ENCODE results near the gene CYP27C1. TPM values are rescaled to one million over a fixed set of nuclear protein-coding genes. Genes with fewer than 3 reads are reported as not detected.
"Not testable (repeated sequence)": the region's sequence is repeated elsewhere in the genome, so short reads cannot be mapped to it uniquely, and the experiment has no call there.

Gene CYP27C1
- polyA plus RNA-seq, 1 donor (not counting 4 experiments of a cell fraction or from before 2014, with no cell fraction given) = 6.1 TPM

DNA sequence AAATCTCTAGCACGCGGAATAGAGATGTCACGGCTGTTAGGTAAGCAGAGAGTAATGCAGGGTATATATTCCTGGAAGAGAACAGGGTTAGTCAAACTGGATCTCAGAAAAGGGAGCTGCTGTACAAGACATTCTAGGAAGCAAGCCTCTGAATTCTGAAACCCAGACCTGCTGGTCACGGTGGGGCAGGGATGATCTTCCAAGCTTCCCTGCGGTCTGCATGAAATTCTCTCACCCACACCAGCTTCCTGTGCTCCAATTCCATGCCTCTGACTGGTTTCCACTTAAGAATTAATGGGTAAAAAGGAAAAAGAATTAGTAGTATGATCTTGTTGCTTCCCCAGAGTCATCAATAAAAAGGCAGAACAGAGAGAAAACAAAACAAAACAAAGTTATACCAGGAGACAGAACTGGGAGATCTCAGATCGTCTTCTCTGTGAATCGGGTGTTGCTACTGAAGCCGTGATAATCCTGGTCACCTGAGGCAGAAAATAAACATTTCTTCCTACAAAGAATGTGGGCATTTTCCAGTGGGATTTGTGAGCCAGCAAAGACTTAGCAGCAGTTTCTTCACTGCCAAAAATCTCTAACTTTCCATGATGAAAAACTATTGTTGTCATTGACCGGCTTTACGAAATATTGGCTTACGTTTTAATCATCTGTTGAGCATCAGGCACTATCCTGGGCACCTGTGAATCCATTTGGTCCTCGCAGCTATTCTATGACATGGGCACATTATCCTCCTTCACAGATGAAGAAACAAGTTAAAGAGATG, 5.3 kb upstream of the CYP27C1 start:
- DNase-seq (ENCODE audit: low read depth, low spot score) (no peak), FAIRE-seq (no peak)
- dilution Hi-C loops (cut with MboI; ENCODE audit: extremely low pct_ligation_motif_present, low sequenced_read_pairs) = no loop called here
- Histone ChIP-seq H3K9ac (ENCODE audit: control insufficient read depth, extremely low read depth, insufficient read depth, low read length) (no peak overlapping the region), H3K9me1 (ENCODE audit: control insufficient read depth, extremely low read depth, insufficient read depth, low read length) (no peaks in the 10 kb centered on the region), H3K9me3 (ENCODE audit: control insufficient read depth, low read depth, low read length) (no peaks in the 10 kb centered on the region), H3K4me1 (ENCODE audit: control insufficient read depth, extremely low read depth, insufficient read depth, low read length) (peaks cover 21% of the 10 kb centered on the region), H3K4me3 (ENCODE audit: control insufficient read depth in 2 of 3, extremely low read depth in 1 of 3, insufficient read depth in 2 of 3, low read depth in 1 of 3, low read length in 3 of 3) (no peak overlapping the region), H3K27ac (ENCODE audit: control insufficient read depth, insufficient read depth, low read length) (no peak overlapping the region), H3K27me3 (ENCODE audit: control insufficient read depth, extremely low read depth, insufficient read depth, low read length) (no peaks in the 10 kb centered on the region), H2AFZ (ENCODE audit: control insufficient read depth, low read length) (no peak overlapping the region), H3K4me2 (ENCODE audit: control insufficient read depth, extremely low read depth, insufficient read depth, low read depth, low read length) (peak overlapping the region; percentile 83), H4K20me1 (ENCODE audit: control insufficient read depth, extremely low read depth, insufficient read depth, low read length) (no peaks in the 10 kb centered on the region), H3K79me2 (ENCODE audit: control insufficient read depth, insufficient read depth, low read length) (peaks cover 4% of the 10 kb centered on the region), H3K36me3 (ENCODE audit: control insufficient read depth in 2 of 2, extremely low read depth in 1 of 2, insufficient read depth in 2 of 2, low read length in 2 of 2) (no peaks in the 10 kb centered on the region)
- TF ChIP-seq, protein P1, sequence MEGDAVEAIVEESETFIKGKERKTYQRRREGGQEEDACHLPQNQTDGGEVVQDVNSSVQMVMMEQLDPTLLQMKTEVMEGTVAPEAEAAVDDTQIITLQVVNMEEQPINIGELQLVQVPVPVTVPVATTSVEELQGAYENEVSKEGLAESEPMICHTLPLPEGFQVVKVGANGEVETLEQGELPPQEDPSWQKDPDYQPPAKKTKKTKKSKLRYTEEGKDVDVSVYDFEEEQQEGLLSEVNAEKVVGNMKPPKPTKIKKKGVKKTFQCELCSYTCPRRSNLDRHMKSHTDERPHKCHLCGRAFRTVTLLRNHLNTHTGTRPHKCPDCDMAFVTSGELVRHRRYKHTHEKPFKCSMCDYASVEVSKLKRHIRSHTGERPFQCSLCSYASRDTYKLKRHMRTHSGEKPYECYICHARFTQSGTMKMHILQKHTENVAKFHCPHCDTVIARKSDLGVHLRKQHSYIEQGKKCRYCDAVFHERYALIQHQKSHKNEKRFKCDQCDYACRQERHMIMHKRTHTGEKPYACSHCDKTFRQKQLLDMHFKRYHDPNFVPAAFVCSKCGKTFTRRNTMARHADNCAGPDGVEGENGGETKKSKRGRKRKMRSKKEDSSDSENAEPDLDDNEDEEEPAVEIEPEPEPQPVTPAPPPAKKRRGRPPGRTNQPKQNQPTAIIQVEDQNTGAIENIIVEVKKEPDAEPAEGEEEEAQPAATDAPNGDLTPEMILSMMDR (optimal IDR thresholded peaks at IDR 0.05 in 1 of 3, IDR thresholded peaks at IDR 0.05 in 1 of 3, conservative IDR thresholded peaks at IDR 0.05 in 1 of 3; ENCODE audit: extremely low read depth in 1 of 3, insufficient read depth in 2 of 3, low read length in 3 of 3) = no peak
- TF ChIP-seq EZH2 (IDR thresholded peaks at IDR 0.05; ENCODE audit: low read length) = no peak

DNA sequence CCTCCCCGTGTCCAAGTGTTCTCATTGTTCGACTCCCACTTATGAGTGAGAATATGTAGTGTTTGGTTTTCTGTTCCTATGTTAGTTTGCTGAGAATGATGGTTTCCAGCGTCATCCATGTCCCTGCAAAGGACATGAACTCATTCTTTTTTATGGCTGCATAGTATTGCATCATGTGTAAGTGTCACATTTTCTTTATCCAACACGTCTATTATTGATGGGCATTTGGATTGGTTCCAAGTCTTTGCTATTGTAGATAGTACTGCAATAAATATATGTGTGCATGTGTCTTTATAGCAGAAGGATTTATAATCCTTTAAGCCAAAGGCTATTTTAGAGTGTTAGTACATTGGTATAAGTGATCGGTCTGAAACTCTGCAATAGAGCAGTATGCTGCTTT, 4.0 kb upstream of the CYP27C1 start:
- H3K79me2 ChIP-seq (ENCODE audit: control insufficient read depth, insufficient read depth, low read length); H3K9me3 ChIP-seq (ENCODE audit: control insufficient read depth, low read depth, low read length); H3K27ac ChIP-seq (ENCODE audit: control insufficient read depth, insufficient read depth, low read length); H4K20me1 ChIP-seq (ENCODE audit: control insufficient read depth, extremely low read depth, insufficient read depth, low read length); H3K4me3 ChIP-seq (ENCODE audit: control insufficient read depth in 2 of 3, extremely low read depth in 1 of 3, insufficient read depth in 2 of 3, low read depth in 1 of 3, low read length in 3 of 3); FAIRE-seq; DNase-seq (ENCODE audit: low read depth, low spot score); H3K4me2 ChIP-seq (ENCODE audit: control insufficient read depth, extremely low read depth, insufficient read depth, low read depth, low read length); H3K9ac ChIP-seq (ENCODE audit: control insufficient read depth, extremely low read depth, insufficient read depth, low read length); H2AFZ ChIP-seq (ENCODE audit: control insufficient read depth, low read length); H3K9me1 ChIP-seq (ENCODE audit: control insufficient read depth, extremely low read depth, insufficient read depth, low read length); dilution Hi-C loops (cut with MboI; ENCODE audit: extremely low pct_ligation_motif_present, low sequenced_read_pairs); H3K36me3 ChIP-seq (ENCODE audit: control insufficient read depth in 2 of 2, extremely low read depth in 1 of 2, insufficient read depth in 2 of 2, low read length in 2 of 2); H3K27me3 ChIP-seq (ENCODE audit: control insufficient read depth, extremely low read depth, insufficient read depth, low read length): not testable (repeated sequence)
- H3K4me1 ChIP-seq (ENCODE audit: control insufficient read depth, extremely low read depth, insufficient read depth, low read length) = peaks cover 21% of the 10 kb centered on the region
